ENCODE data around the gene DNMBP.
"Not testable (repeated sequence)": the region's sequence is repeated elsewhere in the genome, so short reads cannot be mapped to it uniquely, and the experiment has no call there.

DNMBP gene

GRCh38 chr10:99943908-99944307 is 65.8 kb downstream of the DNMBP start:
- no peak for DNase-seq

- no peak for DNase-seq
Measured at GRCh38 chr10:99941942-99942820, 67.6 kb downstream of the DNMBP start.

GRCh38 chr10:99938563-99938962 is 71.2 kb downstream of the DNMBP start:
- DNase-seq: no peak

GRCh38 chr10:99937630-99938029 is 72.1 kb downstream of the DNMBP start:
- DNase-seq: no peak

GRCh38 chr10:99932203-99932957 is 77.4 kb downstream of the DNMBP start:
- not testable (repeated sequence) for DNase-seq

GRCh38 chr10:99930731-99931550 is 78.8 kb downstream of the DNMBP start:
- no peak for DNase-seq

GRCh38 chr10:99929360-99929759 is 80.4 kb downstream of the DNMBP start:
- no peak for DNase-seq

- DNase-seq: no peak
Measured at GRCh38 chr10:99927721-99928280, 81.9 kb downstream of the DNMBP start.

GRCh38 chr10:99926925-99927720 is 82.6 kb downstream of the DNMBP start:
- DNase-seq: no peak

GRCh38 chr10:99924451-99925255 is 85.1 kb downstream of the DNMBP start:
- DNase-seq: no peak

GRCh38 chr10:99921948-99922347 is 87.8 kb downstream of the DNMBP start:
- no peak for DNase-seq

GRCh38 chr10:99920901-99921300 is 88.8 kb downstream of the DNMBP start:
- DNase-seq: no peak

- no peak for DNase-seq
Measured at GRCh38 chr10:99920486-99920885, 89.3 kb downstream of the DNMBP start.

GRCh38 chr10:99917963-99918825 is 91.6 kb downstream of the DNMBP start:
- peak; percentile 74 for DNase-seq

- DNase-seq: no peak
Measured at GRCh38 chr10:99916776-99917175, 93.0 kb downstream of the DNMBP start.

- DNase-seq: no peak
Measured at GRCh38 chr10:99915414-99915813, 94.3 kb downstream of the DNMBP start.

GRCh38 chr10:99914236-99914635 is 95.5 kb downstream of the DNMBP start:
- no peak for DNase-seq

GRCh38 chr10:99913831-99914235 is 95.9 kb downstream of the DNMBP start:
- no peak for DNase-seq

- DNase-seq: no peak
Measured at GRCh38 chr10:99912041-99912440, 97.7 kb downstream of the DNMBP start.

GRCh38 chr10:99908512-99908911 is 101.2 kb downstream of the DNMBP start:
- DNase-seq: no peak

Measured in right hindlimb (tissue), 1 donor.